Adrenal gland (tissue), 12 donors: Measurements from ENCODE around the gene TFDP1. TPM values are rescaled to one million over a fixed set of nuclear protein-coding genes. Genes with fewer than 3 reads are reported as not detected.

Experiments
- DNase-seq, 7 donors: peaks; one replicate each; pipeline ENCODE4 v3.0.0-alpha.2; 2019 to 2020
- H3K27ac ChIP-seq, 5 donors: fragments of 200-600 bp; sonication (generic) in 4 of 5; 1 replicate in 3 of 5; 2 replicates in 2 of 5; pipeline versions ENCODE4 v1.5.1 to v1.8.0; 2016 to 2020; ENCODE audit warnings: mild to moderate bottlenecking in 1 of 5
- H3K27me3 ChIP-seq: fragments of 200-600 bp; 2 replicates; pipeline ENCODE4 v1.8.0; 2021
- H3K36me3 ChIP-seq, 2 donors: fragments of 200-600 bp; replicated peaks in 1 of 2; 1 replicate in 1 of 2; 2 replicates in 1 of 2; pipeline versions ENCODE4 v1.5.1 to v1.8.0; 2018 to 2022
- H3K4me1 ChIP-seq, 2 donors: fragments of 200-600 bp; replicated peaks in 1 of 2; 1 replicate in 1 of 2; 2 replicates in 1 of 2; pipeline versions ENCODE4 v1.5.1 to v1.8.0; 2018 to 2021
- H3K4me3 ChIP-seq, 4 donors: fragments of 200-600 bp; sonication (generic) in 3 of 4; one replicate each; pipeline ENCODE4 v1.5.1; 2016 to 2018
- H3K9me3 ChIP-seq, 3 donors: fragments of 200-600 bp; sonication (generic) in 1 of 3; replicated peaks in 1 of 3; 1 replicate in 2 of 3; 2 replicates in 1 of 3; pipeline versions ENCODE4 v1.5.1 to v1.8.0; 2016 to 2021
- POLR2A ChIP-seq, 2 donors: fragments of 450-650 bp; IDR thresholded peaks; one replicate each; pipeline ENCODE4 v1.6.1; 2017; ENCODE audit warnings: antibody characterized with exemption in 2 of 2, mild to moderate bottlenecking in 2 of 2, moderate library complexity in 1 of 2
- WGBS, 4 donors: extraction: QIAGEN DNeasy Blood & Tissue Kit in 2 of 4; methylation state at CpG; one replicate each; pipeline versions ENCODE4 v1.1.5 to v1.1.7; 2013 to 2017; 5-methylcytosine and 5-hydroxymethylcytosine counted together
- intact Hi-C, 2 donors: fragments of 100-400 bp; cut with DNase I; formaldehyde crosslinking; loops; one replicate each; pipeline versions ENCODE4 v1.14.1 to v1.15.0; 2022 to 2023
- polyA plus RNA-seq, 3 donors: library from polyadenylated mRNA; stranded (reverse); fragments of 200-250 nt in 2 of 3; fragments of 350-450 nt in 1 of 3; fragmentation: Illumina TruSeq in 1 of 3; extraction: RNeasy Lipid Tissue Mini Kit (QIAGEN cat#74804) in 1 of 3; gene quantifications; one replicate each; pipeline ENCODE4 v1.2.3, GENCODE V29; 2013 to 2014
- total RNA-seq, 9 donors: library from RNA; depleted of rRNA in 4 of 9; stranded (reverse); fragments of >200 nt in 4 of 9; fragments of 120-200 nt in 1 of 9; fragmentation: NEBNext Ultra II Directional in 1 of 9; extraction: Animal tissue kit (Norgen Biotek cat#: 25700) in 1 of 9; gene quantifications; one replicate each; pipeline versions ENCODE4 v1.1.0 to v1.2.4, GENCODE V29; 2013 to 2023
- TF ChIP-seq, protein P1 (sequence below), 6 experiments: fragments of 450-650 bp in 4 of 6; fragments of 200-600 bp in 2 of 6; sonication (generic) in 1 of 6; IDR thresholded peaks; 1 replicate in 5 of 6; 2 replicates in 1 of 6; pipeline versions ENCODE4 v1.5.1 to v1.8.0; 2016 to 2021; ENCODE audit warnings: antibody characterized with exemption in 6 of 6, mild to moderate bottlenecking in 2 of 6, moderate library complexity in 1 of 6
- donor health status: healthy with polysubstance abuse.
- donor health status: Bipolar disorder and iron deficiency.
- donor health status: DM: yes; HTN: yes; CAD: no.
- donor health status: DM: no; HTN: no; CAD: no.
- donor health status: DM: no; HTN: no; CAD: no.
- donor health status: DM: yes; HTN: yes; CAD: no.

Gene TFDP1
- total and polyA plus RNA-seq, 12 donors, result 16.5 to 50.0 (median 35.5) TPM

DNA sequence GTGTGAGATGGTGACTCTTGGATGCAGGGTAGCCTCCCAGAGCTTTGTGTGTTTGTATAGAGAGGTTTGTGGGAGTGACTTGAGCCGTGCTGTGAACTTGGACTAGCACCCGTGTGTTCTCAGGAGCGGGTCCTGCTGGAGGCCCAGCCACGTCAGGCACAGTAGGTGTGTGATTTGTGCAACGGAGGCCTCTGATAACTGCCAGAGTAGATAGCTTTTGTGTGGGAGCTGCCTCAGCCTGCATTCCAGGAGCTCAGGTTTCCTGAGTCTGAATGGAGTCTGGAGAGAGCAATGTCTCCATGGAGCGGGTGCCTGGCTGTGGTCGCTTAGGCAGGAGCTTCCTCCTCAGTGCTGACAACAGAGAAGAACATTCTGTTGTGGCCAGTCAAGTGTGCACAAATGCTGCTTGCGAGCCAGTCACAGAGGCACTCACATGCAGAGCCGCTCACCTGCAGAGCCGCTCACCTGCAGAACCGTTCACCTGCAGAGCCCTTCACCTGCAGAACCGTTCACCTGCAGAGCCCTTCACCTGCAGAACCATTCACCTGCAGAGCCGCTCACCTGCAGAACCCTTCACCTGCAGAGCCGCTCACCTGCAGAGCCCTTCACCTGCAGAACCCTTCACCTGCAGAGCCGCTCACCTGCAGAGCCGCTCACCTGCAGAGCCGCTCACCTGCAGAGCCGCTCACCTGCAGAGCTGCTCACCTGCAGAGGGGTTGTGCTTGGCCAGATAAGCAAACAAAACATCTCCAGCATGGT lies 32.6 kb downstream of the TFDP1 start:
- intact Hi-C loops, result no loop called here
- H3K4me1 ChIP-seq, result no peaks in the 10 kb centered on the region
- H3K27me3 ChIP-seq, result no peaks in the 10 kb centered on the region
- H3K27ac ChIP-seq, result no peak overlapping the region
- no peaks in the 10 kb centered on the region for H3K9me3 ChIP-seq
- no peak for DNase-seq
- no peaks in the 10 kb centered on the region for H3K36me3 ChIP-seq
- TF ChIP-seq POLR2A (IDR thresholded peaks at IDR 0.05), result no peak
- TF ChIP-seq, protein P1, sequence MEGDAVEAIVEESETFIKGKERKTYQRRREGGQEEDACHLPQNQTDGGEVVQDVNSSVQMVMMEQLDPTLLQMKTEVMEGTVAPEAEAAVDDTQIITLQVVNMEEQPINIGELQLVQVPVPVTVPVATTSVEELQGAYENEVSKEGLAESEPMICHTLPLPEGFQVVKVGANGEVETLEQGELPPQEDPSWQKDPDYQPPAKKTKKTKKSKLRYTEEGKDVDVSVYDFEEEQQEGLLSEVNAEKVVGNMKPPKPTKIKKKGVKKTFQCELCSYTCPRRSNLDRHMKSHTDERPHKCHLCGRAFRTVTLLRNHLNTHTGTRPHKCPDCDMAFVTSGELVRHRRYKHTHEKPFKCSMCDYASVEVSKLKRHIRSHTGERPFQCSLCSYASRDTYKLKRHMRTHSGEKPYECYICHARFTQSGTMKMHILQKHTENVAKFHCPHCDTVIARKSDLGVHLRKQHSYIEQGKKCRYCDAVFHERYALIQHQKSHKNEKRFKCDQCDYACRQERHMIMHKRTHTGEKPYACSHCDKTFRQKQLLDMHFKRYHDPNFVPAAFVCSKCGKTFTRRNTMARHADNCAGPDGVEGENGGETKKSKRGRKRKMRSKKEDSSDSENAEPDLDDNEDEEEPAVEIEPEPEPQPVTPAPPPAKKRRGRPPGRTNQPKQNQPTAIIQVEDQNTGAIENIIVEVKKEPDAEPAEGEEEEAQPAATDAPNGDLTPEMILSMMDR (IDR thresholded peaks at IDR 0.05), result no peak
- H3K4me3 ChIP-seq, result no peak overlapping the region
- WGBS, 4 donors, result 83 to 94% (median 85%) methylated on average over 7 to 18 of the region's 18 CpGs

DNA sequence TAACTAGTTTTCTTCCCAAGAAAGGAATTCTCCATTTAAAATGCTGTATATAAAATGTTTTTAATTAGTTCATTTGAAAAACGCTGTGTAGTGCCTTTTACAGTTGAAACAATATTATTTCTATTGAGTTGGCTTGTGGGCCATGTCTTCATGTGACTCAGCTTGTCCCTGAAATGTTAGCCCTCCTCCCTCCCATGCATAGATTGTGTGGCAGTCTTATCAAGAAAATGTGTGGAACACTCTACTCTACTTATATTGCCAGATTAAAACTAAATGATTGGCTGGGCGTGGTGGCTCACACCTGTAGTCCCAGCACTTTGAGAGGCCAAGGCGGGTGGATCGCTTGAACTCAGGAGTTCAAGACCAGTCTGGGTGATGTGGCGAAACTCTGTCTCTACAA lies 33.4 kb downstream of the TFDP1 start:
- intact Hi-C loops, result no loop called here
- H3K4me3 ChIP-seq, result no peak overlapping the region
- DNase-seq, result peak in 1 of 7 donors; percentile 20
- no peaks in the 10 kb centered on the region for H3K9me3 ChIP-seq
- TF ChIP-seq, protein P1 (IDR thresholded peaks at IDR 0.05), result no peak
- TF ChIP-seq POLR2A (IDR thresholded peaks at IDR 0.05), result no peak
- no peaks in the 10 kb centered on the region for H3K36me3 ChIP-seq
- H3K27ac ChIP-seq, result no peak overlapping the region
- H3K27me3 ChIP-seq, result no peaks in the 10 kb centered on the region
- no peaks in the 10 kb centered on the region for H3K4me1 ChIP-seq
- WGBS, 4 donors, result 73 to 90% (median 80%) methylated on average over 5 of the region's 5 CpGs

DNA sequence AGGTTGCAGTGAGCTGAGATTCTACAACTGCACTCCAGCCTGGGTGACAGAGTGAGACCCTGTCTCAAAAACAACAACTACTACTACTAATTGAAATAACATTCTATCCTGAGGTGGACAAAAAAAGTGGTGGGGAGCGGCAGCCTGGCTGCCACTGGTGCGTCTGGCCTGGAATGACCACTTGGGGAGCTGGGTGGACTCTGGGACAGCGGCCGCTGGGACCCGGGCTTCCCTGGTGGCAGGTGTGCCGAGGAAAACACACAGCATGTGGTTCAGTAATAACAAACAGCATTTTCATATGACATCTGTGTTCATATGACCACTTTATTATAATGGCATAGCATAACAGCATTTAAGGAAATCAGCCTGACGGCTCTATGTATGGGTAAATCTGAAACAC lies 33.9 kb downstream of the TFDP1 start:
- no peak for DNase-seq
- Histone ChIP-seq H3K36me3 (no peaks in the 10 kb centered on the region), H3K4me1 (no peaks in the 10 kb centered on the region), H3K27ac (no peak overlapping the region), H3K4me3 (no peak overlapping the region), H3K27me3 (no peaks in the 10 kb centered on the region), H3K9me3 (no peaks in the 10 kb centered on the region)
- intact Hi-C loops, result no loop called here
- TF ChIP-seq, protein P1 (IDR thresholded peaks at IDR 0.05), result no peak
- no peak for TF ChIP-seq POLR2A (IDR thresholded peaks at IDR 0.05)
- 92 to 97% (median 97%) methylated on average over 7 of the region's 7 CpGs for WGBS, 4 donors

DNA sequence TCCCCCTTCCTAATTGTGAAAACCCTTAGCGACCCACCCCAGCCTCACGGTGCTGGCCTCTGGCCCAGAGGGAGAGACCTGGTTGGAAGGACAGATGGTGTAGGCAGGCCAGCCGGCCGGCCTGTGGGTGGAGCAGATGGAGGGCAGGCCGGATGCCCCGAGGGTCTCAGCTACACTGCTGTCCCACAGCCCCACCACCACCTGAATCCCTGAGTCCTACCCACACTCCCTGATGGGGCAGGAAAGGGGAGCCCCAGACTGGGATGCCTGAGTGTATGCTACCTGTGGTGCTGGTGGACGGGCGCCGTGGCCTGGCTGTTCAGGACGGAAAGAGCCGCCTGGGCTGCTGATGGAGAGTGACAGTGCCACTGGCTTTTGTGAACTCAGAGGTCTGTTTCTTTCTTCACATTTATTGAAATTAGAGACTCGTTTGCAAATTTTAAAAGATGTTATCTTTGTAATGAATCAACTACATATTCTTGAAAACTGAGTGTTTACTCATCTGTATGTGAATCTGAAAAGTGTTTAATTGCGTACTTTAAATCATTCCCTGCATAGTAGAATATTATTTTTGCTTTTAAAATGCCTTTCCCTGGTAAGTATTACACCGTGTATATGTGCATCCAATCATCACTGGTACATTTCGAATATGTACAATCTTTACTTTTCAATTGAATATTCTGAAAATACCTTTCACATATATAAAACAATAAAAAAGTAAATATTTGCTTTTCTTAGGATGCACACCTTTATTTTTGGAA lies 35.7 kb downstream of the TFDP1 start:
- TF ChIP-seq, protein P1 (IDR thresholded peaks at IDR 0.05), result no peak
- no peak for TF ChIP-seq POLR2A (IDR thresholded peaks at IDR 0.05)
- H3K9me3 ChIP-seq, result no peaks in the 10 kb centered on the region
- no peak overlapping the region for H3K4me3 ChIP-seq
- intact Hi-C loops, result no loop called here
- peaks cover 0 to 5% of the 10 kb centered on the region in 2 donors for H3K36me3 ChIP-seq
- H3K4me1 ChIP-seq, result no peaks in the 10 kb centered on the region
- WGBS, 4 donors, result 81 to 88% (median 83%) methylated on average over 9 to 15 of the region's 15 CpGs
- DNase-seq, result no peak
- no peak overlapping the region for H3K27ac ChIP-seq
- no peaks in the 10 kb centered on the region for H3K27me3 ChIP-seq
